Measurements from ENCODE around the gene ADD3. TPM values are rescaled to one million over a fixed set of nuclear protein-coding genes. Genes with fewer than 3 reads are reported as not detected.

The ADD3 gene
- total and polyA plus RNA-seq, 2 donors from 2014 or later: 56.9 to 79.2 TPM

GRCh38 chr10:110175406-110175805 is 167.6 kb downstream of the ADD3 start:
- H3K27ac ChIP-seq (ENCODE audit: low read depth in 2 of 2, low read length in 2 of 2): no peak overlapping the region
- no peak for DNase-seq
- intact Hi-C loops (cut with DNase I): no loop called here
- FAIRE-seq: no peak
- peaks cover 0 to 2% (median 0%) of the 10 kb centered on the region in 3 donors for H3K4me1 ChIP-seq (ENCODE audit: control insufficient read depth in 2 of 3, insufficient read depth in 2 of 3, low read depth in 1 of 3, low read length in 3 of 3)
- H3K27me3 ChIP-seq (ENCODE audit: control insufficient read depth, insufficient read depth, low read length): no peaks in the 10 kb centered on the region
- H3K36me3 ChIP-seq (ENCODE audit: control insufficient read depth in 2 of 3, insufficient read depth in 3 of 3, low read length in 3 of 3): no peaks in the 10 kb centered on the region
- no peak for TF ChIP-seq CTCF (IDR thresholded peaks at IDR 0.05; ENCODE audit: borderline replicate concordance, extremely low read depth, insufficient read depth)
- H3K9me3 ChIP-seq (ENCODE audit: control insufficient read depth in 2 of 3, insufficient read depth in 1 of 3, low read length in 3 of 3): no peaks in the 10 kb centered on the region
- no peak overlapping the region for H3K9ac ChIP-seq (ENCODE audit: low read length in 3 of 3)
- H3K4me3 ChIP-seq (ENCODE audit: low read length in 3 of 3): no peak overlapping the region

- TF ChIP-seq CTCF (IDR thresholded peaks at IDR 0.05; ENCODE audit: borderline replicate concordance, extremely low read depth, insufficient read depth): no peak
- Histone ChIP-seq H3K9me3 (ENCODE audit: control insufficient read depth in 2 of 3, insufficient read depth in 1 of 3, low read length in 3 of 3) (no peaks in the 10 kb centered on the region), H3K36me3 (ENCODE audit: control insufficient read depth in 2 of 3, insufficient read depth in 3 of 3, low read length in 3 of 3) (no peaks in the 10 kb centered on the region), H3K4me3 (ENCODE audit: low read length in 3 of 3) (no peak overlapping the region), H3K27ac (ENCODE audit: low read depth in 2 of 2, low read length in 2 of 2) (no peak overlapping the region), H3K4me1 (ENCODE audit: control insufficient read depth in 2 of 3, insufficient read depth in 2 of 3, low read depth in 1 of 3, low read length in 3 of 3) (peaks cover 0 to 2% (median 0%) of the 10 kb centered on the region in 3 donors), H3K9ac (ENCODE audit: low read length in 3 of 3) (no peak overlapping the region), H3K27me3 (ENCODE audit: control insufficient read depth, insufficient read depth, low read length) (no peaks in the 10 kb centered on the region)
- FAIRE-seq (no peak), DNase-seq (peak in 3 of 5 donors; percentile 31 to 61 (median 57))
- intact Hi-C loops (cut with DNase I): no loop called here
These were observed 168.6 kb downstream of the ADD3 start for GRCh38 chr10:110176141-110177030.

GRCh38 chr10:110179220-110179619 is 171.4 kb downstream of the ADD3 start:
- intact Hi-C loops (cut with DNase I): no loop called here
- H3K27me3 ChIP-seq (ENCODE audit: control insufficient read depth, insufficient read depth, low read length): no peaks in the 10 kb centered on the region
- no peaks in the 10 kb centered on the region for H3K36me3 ChIP-seq (ENCODE audit: control insufficient read depth in 2 of 3, insufficient read depth in 3 of 3, low read length in 3 of 3)
- H3K4me3 ChIP-seq (ENCODE audit: low read length in 3 of 3): no peak overlapping the region
- H3K27ac ChIP-seq (ENCODE audit: low read depth in 2 of 2, low read length in 2 of 2): no peak overlapping the region
- H3K9me3 ChIP-seq (ENCODE audit: control insufficient read depth in 2 of 3, insufficient read depth in 1 of 3, low read length in 3 of 3): no peaks in the 10 kb centered on the region
- H3K4me1 ChIP-seq (ENCODE audit: control insufficient read depth in 2 of 3, insufficient read depth in 2 of 3, low read depth in 1 of 3, low read length in 3 of 3): peaks cover 0 to 2% (median 0%) of the 10 kb centered on the region in 3 donors
- H3K9ac ChIP-seq (ENCODE audit: low read length in 3 of 3): no peak overlapping the region
- FAIRE-seq: no peak
- no peak for TF ChIP-seq CTCF (IDR thresholded peaks at IDR 0.05; ENCODE audit: borderline replicate concordance, extremely low read depth, insufficient read depth)
- DNase-seq: no peak
